Glutamatergic neuron (in vitro differentiated cells): ENCODE measurements around the gene NUCB1. TPM values are rescaled to one million over a fixed set of nuclear protein-coding genes. Genes with fewer than 3 reads are reported as not detected.

Source experiments
- total RNA-seq: library from RNA; stranded (reverse); fragmentation: NEBNext Ultra II Directional; extraction: Animal tissue kit (Norgen Biotek cat#: 25700); gene quantifications from one replicate; pipeline ENCODE4 v1.2.1, GENCODE V29; 2021; ENCODE audit not compliant: unreplicated experiment

NUCB1 gene
- total RNA-seq, 1 donor from 2014 or later: 115 TPM

Other genes starting within 250 kb of the NUCB1 start
- gene NTN5, start 227.3 kb upstream of the NUCB1 start, total RNA-seq: 1.8 TPM
- gene FUT2, start 204.3 kb upstream of the NUCB1 start, total RNA-seq: 0.22 TPM
- 2.7 TPM for gene MAMSTR, start 180.6 kb upstream of the NUCB1 start, total RNA-seq
- gene RASIP1, start 159.7 kb upstream of the NUCB1 start, total RNA-seq: 6.2 TPM
- not detected for gene IZUMO1, start 153.4 kb upstream of the NUCB1 start, total RNA-seq
- 4.4 TPM for gene FUT1, start 147.7 kb upstream of the NUCB1 start, total RNA-seq
- gene FGF21, start 144.8 kb upstream of the NUCB1 start, total RNA-seq: not detected
- gene BCAT2, start 89.3 kb upstream of the NUCB1 start, total RNA-seq: 22.3 TPM
- gene HSD17B14, start 63.8 kb upstream of the NUCB1 start, total RNA-seq: 1.0 TPM
- gene PLEKHA4, start 31.7 kb upstream of the NUCB1 start, total RNA-seq: 9.4 TPM
- gene PPP1R15A, start 27.9 kb upstream of the NUCB1 start, total RNA-seq: 106 TPM
- not detected for gene TULP2, start 1.6 kb upstream of the NUCB1 start, total RNA-seq
- not detected for gene DHDH, start 33.4 kb downstream of the NUCB1 start, total RNA-seq
- 87.7 TPM for gene BAX, start 54.6 kb downstream of the NUCB1 start, total RNA-seq
- gene FTL, start 65.0 kb downstream of the NUCB1 start, total RNA-seq: 875 TPM
- gene GYS1, start 93.0 kb downstream of the NUCB1 start, total RNA-seq: 69.0 TPM
- gene RUVBL2, start 93.6 kb downstream of the NUCB1 start, total RNA-seq: 60.9 TPM
- not detected for gene LHB, start 116.8 kb downstream of the NUCB1 start, total RNA-seq
- not detected for gene CGB3, start 124.0 kb downstream of the NUCB1 start, total RNA-seq
- not detected for gene CGB2, start 131.6 kb downstream of the NUCB1 start, total RNA-seq
- gene CGB1, start 136.6 kb downstream of the NUCB1 start, total RNA-seq: not detected
- not detected for gene CGB5, start 143.5 kb downstream of the NUCB1 start, total RNA-seq
- not detected for gene CGB8, start 148.8 kb downstream of the NUCB1 start, total RNA-seq
- gene CGB7, start 157.4 kb downstream of the NUCB1 start, total RNA-seq: not detected
- not detected for gene NTF4, start 164.5 kb downstream of the NUCB1 start, total RNA-seq
- not detected for gene KCNA7, start 172.4 kb downstream of the NUCB1 start, total RNA-seq
- 300 TPM for gene SNRNP70, start 185.1 kb downstream of the NUCB1 start, total RNA-seq
- 32.6 TPM for gene LIN7B, start 214.1 kb downstream of the NUCB1 start, total RNA-seq
- 3.2 TPM for gene C19orf73, start 218.8 kb downstream of the NUCB1 start, total RNA-seq
- 104 TPM for gene PPFIA3, start 219.2 kb downstream of the NUCB1 start, total RNA-seq